ENCODE results near the gene FBXO21.

- TF ChIP-seq CTCF (IDR thresholded peaks at IDR 0.05) (peak in 5 of 7 experiments; percentile 60 to 84 (median 80)), POLR2A (IDR thresholded peaks at IDR 0.05) (no peak)
Observed at GRCh38 chr12:117155278-117156060, 34.8 kb downstream of the FBXO21 start.

Measured in stomach (tissue), 4 donors.